GM10847 (cell line): ENCODE results near the gene APOL5.

Experiments used
- POLR2A ChIP-seq: IDR thresholded peaks from 2 replicates; pipeline ENCODE4 v1.6.1; 2011; ENCODE audit not compliant: insufficient read length; ENCODE audit errors: extremely low read depth

The APOL5 gene, protein sequence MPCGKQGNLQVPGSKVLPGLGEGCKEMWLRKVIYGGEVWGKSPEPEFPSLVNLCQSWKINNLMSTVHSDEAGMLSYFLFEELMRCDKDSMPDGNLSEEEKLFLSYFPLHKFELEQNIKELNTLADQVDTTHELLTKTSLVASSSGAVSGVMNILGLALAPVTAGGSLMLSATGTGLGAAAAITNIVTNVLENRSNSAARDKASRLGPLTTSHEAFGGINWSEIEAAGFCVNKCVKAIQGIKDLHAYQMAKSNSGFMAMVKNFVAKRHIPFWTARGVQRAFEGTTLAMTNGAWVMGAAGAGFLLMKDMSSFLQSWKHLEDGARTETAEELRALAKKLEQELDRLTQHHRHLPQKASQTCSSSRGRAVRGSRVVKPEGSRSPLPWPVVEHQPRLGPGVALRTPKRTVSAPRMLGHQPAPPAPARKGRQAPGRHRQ

DNA sequence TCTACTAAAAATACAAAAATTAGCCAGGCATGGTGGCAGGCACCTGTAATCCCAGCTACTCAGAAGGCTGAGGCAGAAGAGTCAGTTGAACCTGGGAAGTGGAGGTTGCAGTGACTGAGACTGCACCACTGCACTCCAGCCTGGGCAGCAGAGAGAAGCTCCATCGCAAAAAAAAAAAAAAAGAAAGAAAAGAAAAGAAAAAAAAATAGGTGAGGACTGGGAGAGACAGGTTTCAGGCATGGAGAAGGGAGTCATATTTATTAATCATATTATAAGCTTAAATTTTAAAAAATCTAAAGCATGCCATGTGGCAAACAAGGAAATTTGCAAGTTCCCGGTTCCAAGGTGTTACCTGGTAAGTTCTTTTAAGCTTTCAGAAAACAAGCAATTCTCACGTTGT is at the start of gene APOL5:
Gene APOL5, plus strand, starts transcription at position 301 of the 400 bp plus-strand sequence. Its CDS starts 0 bp downstream, at position 301.
- no peak for TF ChIP-seq POLR2A

DNA sequence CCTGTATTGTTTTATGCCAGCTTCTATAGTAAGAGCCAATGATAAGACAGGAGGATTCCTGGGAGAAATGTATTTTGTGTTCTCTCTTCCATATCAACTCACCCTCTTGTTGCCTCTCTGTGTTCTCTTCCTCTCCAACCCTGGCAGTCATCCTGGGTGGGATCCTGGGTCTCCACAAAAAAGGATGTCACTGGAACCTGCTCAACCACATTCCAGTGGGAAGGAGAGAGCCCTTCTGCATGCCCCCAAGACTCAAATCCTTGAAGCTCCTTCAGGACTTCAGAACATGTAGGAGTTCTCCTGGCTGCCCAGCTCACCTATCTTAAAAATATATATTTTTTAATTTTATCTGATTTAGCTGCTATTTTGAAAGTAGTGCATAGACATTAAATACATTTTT is 43.3 kb upstream of the APOL5 start:
- no peak for TF ChIP-seq POLR2A

DNA sequence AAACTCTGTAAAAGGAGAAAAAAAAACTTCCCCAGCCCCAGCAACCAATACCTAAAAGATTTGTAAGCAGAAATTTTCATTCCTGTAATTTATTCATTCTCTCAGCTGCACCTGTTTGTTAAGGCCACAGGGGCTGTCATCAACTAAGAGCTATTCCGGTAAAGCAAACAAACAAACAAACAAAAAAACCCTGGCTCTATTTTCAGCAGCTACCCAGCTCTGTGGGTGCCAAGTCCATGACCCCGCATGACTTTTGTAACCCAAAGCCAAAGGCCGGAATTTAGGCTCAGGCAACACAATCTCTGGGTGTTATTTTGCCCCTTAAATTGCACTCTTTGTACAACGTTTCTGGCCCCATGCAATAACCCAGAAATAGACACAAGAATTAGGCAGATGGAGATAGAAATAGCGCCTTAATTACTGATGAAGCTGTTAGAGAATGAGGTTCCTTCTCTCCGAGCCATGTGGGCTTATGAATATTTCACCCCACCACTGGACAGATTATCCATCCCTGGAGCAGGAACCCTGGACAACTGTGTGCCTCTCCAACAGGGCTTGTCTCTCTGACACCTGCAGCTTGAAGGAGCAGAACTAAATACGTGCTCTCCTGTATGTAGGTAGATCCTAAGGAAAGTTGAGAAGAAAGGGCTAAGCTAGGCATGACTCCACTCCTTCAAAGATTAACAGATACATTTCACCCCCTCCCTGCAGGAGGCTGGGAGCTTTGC is 40.0 kb upstream of the APOL5 start:
- no peak for TF ChIP-seq POLR2A

DNA sequence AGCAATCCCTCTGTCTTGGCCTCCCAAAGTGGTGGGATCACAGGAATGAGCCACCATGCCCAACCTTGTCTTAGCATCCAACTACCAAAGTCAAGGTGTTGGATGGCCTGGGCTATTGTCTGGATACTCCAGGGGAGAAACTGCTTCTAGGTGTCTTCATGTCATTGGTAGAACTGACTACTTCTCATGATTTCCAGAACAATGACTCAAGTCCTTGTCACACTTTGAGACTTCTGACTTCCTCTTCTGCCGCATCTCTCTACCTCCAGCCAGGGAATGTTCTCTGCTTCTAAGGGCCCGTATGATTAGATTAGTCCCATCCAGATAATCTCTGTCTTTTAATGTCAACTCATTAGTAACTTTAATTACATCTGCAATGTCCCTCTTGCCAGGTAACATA is 38.8 kb upstream of the APOL5 start:
- TF ChIP-seq POLR2A, result no peak

- TF ChIP-seq POLR2A, result no peak
Observed at GRCh38 chr22:35681454-35682052, 36.1 kb upstream of the APOL5 start.

- TF ChIP-seq POLR2A, result no peak
Observed at GRCh38 chr22:35683560-35683959, 34.1 kb upstream of the APOL5 start.

DNA sequence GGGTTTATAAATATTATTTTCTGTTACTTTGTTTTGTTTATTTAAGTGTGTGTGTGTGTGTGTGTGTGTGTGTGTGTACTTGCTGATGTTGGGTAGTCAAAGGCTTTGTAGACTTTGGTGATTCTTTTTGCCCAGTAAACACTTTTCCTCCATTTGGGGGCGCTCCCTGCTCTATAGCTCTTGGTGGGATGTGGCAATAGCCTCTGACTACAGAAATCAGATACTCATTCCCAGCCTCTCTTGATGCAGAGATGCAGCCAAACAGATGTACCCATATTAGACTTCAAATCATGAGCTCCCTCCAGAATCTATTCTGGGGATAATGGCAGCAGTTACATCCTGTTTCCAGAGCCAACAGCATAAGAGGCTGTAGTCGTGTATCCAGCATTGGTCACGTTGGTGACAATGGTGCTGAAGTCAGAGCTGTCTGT is 33.4 kb upstream of the APOL5 start:
- TF ChIP-seq POLR2A, result no peak

DNA sequence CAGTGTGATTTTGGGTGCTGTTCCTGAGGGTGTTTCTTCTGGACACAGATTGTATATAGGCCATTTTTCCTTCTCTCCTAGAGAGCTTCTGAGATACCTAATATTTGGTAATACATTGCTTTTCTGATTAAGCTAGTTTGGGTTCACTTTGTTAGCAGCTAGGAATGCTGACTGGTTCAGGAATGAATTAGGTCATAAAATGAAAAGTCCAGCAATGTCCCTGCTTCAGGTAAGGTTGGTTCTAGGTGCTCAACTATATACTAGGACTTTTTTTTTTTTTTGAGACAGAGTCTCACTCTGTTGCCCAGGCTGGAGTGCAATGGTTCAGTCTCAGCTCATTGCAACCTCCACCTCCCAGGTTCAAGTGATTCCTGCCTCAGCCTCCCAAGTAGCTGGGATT is 32.9 kb upstream of the APOL5 start:
- TF ChIP-seq POLR2A, result no peak

GRCh38 chr22:35685731-35686130 is 31.9 kb upstream of the APOL5 start:
- no peak for TF ChIP-seq POLR2A

DNA sequence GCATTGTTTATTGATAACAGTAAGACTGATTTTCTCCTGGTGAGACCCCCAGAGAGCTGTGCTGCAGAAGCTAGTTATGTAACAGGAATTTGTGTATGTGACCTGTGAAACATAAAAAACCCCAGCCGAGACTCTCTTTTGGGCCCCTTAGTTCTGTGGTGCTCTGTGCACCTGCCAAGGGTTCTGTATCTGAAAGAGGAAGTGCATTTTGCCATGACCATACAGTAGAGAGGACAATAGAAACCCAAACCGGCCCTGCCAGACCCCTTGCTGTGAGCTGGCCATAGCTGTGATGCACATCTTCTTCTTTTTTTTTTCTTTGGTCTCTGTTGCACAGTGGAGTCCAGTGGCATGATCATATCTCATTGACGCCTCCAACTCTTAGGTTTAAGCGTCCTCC is 31.4 kb upstream of the APOL5 start:
- TF ChIP-seq POLR2A, result no peak

DNA sequence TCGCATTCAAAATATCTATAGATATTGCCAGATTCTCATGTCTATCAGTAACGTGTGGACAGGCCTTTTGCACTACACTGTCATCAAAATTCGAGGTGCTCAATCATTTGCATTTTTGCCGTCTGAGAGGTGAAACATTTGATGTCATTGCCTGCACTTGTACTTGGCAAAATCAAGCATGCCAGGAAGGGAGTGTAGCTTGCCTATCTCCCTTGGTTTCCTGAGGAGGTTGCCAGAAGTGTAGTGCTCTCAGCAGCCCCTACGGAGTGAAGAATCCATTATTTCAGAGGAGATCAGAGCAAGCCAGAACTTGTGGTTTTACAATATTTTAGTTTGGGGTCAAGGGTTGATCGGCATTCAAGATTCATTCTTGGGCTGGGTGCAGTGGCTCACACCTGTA is 30.2 kb upstream of the APOL5 start:
- TF ChIP-seq POLR2A, result no peak

GRCh38 chr22:35688913-35689675 is 28.6 kb upstream of the APOL5 start:
- TF ChIP-seq POLR2A, result no peak

DNA sequence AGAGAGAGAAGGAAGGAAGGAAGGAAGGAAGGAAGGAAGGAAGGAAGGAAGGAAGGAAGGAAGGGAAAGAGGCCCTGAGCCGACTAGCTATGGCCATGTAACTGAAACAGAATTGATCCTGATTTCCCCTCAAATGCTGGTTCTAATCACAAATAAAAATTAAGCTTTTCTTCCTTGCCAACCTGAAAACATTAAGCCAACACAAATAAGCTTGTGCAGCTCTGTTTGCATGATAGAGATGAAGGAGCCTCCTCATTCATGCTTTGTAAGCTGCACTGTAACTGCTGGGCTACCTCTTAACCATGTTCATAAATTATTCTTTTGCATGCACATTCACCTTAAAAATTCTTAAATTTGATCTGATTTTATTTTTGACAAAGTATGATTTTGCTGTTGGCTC is 27.7 kb upstream of the APOL5 start:
- TF ChIP-seq POLR2A, result no peak

GRCh38 chr22:35695202-35695601 is 22.5 kb upstream of the APOL5 start:
- no peak for TF ChIP-seq POLR2A

DNA sequence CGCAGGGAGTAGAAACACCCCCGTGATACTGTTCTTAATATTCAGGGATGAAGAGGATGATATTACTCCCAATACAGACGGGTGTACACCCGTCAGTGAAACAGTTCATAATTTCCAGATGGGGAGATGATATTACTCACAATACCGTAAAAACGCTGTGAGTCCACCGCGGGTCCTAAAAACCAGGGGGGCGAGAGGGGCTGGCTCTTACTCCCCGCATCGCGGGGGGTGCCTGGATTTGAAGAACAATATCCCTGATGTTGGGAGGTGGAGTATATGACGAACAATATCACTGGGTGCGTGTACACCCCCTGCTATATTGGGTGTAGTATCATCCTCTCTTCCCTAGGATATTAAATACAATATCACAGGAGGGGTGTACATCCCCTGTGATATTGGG is 20.5 kb upstream of the APOL5 start:
- no peak for TF ChIP-seq POLR2A
